ENCODE measurements around the gene DUXB. TPM values are rescaled to one million over a fixed set of nuclear protein-coding genes. Genes with fewer than 3 reads are reported as not detected.

Gene DUXB
- total and polyA plus RNA-seq, 2 of the 13 experiments (the other 11 are each of a cell fraction or from before 2014, with no cell fraction given), result not detected

GRCh38 chr16:75695708-75696107, 5.6 kb downstream of the DUXB start:
- ChIA-PET CTCF (ENCODE audit: low intra/inter-chr PET ratio, low total read pairs) (interaction anchor here (2.1 kb wide), 1 partner anchor 68 kb away, joined by 8 read pairs; no protein-coding TSS in a partner anchor), POLR2A (no interaction called here)
- FAIRE-seq (no peak), DNase-seq (ENCODE audit: low spot score) (peak; percentile 46), ATAC-seq (no peak)
- Histone ChIP-seq H3K27ac (ENCODE audit: extremely low read length, insufficient read depth, low read length) (no peak overlapping the region), H3K4me2 (ENCODE audit: low read depth, low read length) (no peak overlapping the region), H3K4me1 (ENCODE audit: insufficient read depth, low read length) (no peaks in the 10 kb centered on the region), H3K27me3 (ENCODE audit: control insufficient read depth in 1 of 2, insufficient read depth in 2 of 2, low read length in 2 of 2) (no peaks in the 10 kb centered on the region), H3K36me3 (replicated peaks in 1 of 2; ENCODE audit: control insufficient read depth in 1 of 2, insufficient read depth in 2 of 2, low read length in 2 of 2) (no peaks in the 10 kb centered on the region), H4K20me1 (ENCODE audit: insufficient read depth, low read length) (no peaks in the 10 kb centered on the region), H3K9ac (ENCODE audit: insufficient read depth, low read depth, low read length) (no peak overlapping the region), H3K4me3 (replicated peaks in 1 of 3; ENCODE audit: insufficient read depth in 1 of 3, low read depth in 2 of 3, low read length in 3 of 3) (no peak overlapping the region), H3K9me3 (ENCODE audit: low read length) (no peaks in the 10 kb centered on the region), H2AFZ (ENCODE audit: low read length) (no peak overlapping the region), H3K79me2 (ENCODE audit: insufficient read depth, low read length) (no peaks in the 10 kb centered on the region)
- BruUV-seq (replicated peaks), result no TSS peak
- 19% methylated on average over 6 of the region's 6 CpGs for WGBS (ENCODE audit: low lambda C conversion rate)
- in situ Hi-C loops (cut with HindIII; ENCODE audit: extremely low pct_ligation_motif_present, low pct_unique_long_range_greater_than_20kb) (no loop called here), intact Hi-C loops (cut with micrococcal nuclease; ENCODE audit: unreplicated experiment) (no loop called here)
- no peak for TF ChIP-seq ZNF678 (CRISPR knock-in tag; IDR thresholded peaks at IDR 0.05)
- no peak for TF ChIP-seq GPBP1L1 (CRISPR knock-in tag; IDR thresholded peaks at IDR 0.05)
- no peak for TF ChIP-seq ZNF430 (CRISPR knock-in tag; IDR thresholded peaks at IDR 0.05)
- TF ChIP-seq ZFYVE20 (CRISPR knock-in tag; IDR thresholded peaks at IDR 0.05; ENCODE audit: borderline replicate concordance, low read depth), result no peak
- TF ChIP-seq ZNF569 (CRISPR knock-in tag; IDR thresholded peaks at IDR 0.05; ENCODE audit: borderline replicate concordance), result no peak
- no peak for TF ChIP-seq ZNF878 (CRISPR knock-in tag; IDR thresholded peaks at IDR 0.05)
- TF ChIP-seq, protein P1, sequence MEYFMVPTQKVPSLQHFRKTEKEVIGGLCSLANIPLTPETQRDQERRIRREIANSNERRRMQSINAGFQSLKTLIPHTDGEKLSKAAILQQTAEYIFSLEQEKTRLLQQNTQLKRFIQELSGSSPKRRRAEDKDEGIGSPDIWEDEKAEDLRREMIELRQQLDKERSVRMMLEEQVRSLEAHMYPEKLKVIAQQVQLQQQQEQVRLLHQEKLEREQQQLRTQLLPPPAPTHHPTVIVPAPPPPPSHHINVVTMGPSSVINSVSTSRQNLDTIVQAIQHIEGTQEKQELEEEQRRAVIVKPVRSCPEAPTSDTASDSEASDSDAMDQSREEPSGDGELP (IDR thresholded peaks at IDR 0.05; ENCODE audit: borderline replicate concordance, low read depth), result peak; percentile 30; the same call in 1 of the 2 replicates
- TF ChIP-seq, protein P2, sequence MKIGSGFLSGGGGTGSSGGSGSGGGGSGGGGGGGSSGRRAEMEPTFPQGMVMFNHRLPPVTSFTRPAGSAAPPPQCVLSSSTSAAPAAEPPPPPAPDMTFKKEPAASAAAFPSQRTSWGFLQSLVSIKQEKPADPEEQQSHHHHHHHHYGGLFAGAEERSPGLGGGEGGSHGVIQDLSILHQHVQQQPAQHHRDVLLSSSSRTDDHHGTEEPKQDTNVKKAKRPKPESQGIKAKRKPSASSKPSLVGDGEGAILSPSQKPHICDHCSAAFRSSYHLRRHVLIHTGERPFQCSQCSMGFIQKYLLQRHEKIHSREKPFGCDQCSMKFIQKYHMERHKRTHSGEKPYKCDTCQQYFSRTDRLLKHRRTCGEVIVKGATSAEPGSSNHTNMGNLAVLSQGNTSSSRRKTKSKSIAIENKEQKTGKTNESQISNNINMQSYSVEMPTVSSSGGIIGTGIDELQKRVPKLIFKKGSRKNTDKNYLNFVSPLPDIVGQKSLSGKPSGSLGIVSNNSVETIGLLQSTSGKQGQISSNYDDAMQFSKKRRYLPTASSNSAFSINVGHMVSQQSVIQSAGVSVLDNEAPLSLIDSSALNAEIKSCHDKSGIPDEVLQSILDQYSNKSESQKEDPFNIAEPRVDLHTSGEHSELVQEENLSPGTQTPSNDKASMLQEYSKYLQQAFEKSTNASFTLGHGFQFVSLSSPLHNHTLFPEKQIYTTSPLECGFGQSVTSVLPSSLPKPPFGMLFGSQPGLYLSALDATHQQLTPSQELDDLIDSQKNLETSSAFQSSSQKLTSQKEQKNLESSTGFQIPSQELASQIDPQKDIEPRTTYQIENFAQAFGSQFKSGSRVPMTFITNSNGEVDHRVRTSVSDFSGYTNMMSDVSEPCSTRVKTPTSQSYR (CRISPR knock-in tag; IDR thresholded peaks at IDR 0.05; ENCODE audit: borderline replicate concordance), result peak; percentile 59; the same call in 1 of the 2 replicates
- no peak for TF ChIP-seq ZNF326 (CRISPR knock-in tag; IDR thresholded peaks at IDR 0.05; ENCODE audit: borderline replicate concordance)
- TF ChIP-seq ZNF550 (CRISPR knock-in tag; IDR thresholded peaks at IDR 0.05; ENCODE audit: borderline replicate concordance), result no peak
- no peak for TF ChIP-seq KMT2B (CRISPR knock-in tag; IDR thresholded peaks at IDR 0.05)
- no peak for TF ChIP-seq E2F1 (CRISPR knock-in tag; IDR thresholded peaks at IDR 0.05)
- TF ChIP-seq, protein P3, sequence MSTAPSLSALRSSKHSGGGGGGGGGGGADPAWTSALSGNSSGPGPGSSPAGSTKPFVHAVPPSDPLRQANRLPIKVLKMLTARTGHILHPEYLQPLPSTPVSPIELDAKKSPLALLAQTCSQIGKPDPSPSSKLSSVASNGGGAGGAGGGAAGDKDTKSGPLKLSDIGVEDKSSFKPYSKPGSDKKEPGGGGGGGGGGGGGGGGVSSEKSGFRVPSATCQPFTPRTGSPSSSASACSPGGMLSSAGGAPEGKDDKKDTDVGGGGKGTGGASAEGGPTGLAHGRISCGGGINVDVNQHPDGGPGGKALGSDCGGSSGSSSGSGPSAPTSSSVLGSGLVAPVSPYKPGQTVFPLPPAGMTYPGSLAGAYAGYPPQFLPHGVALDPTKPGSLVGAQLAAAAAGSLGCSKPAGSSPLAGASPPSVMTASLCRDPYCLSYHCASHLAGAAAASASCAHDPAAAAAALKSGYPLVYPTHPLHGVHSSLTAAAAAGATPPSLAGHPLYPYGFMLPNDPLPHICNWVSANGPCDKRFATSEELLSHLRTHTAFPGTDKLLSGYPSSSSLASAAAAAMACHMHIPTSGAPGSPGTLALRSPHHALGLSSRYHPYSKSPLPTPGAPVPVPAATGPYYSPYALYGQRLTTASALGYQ (CRISPR knock-in tag; IDR thresholded peaks at IDR 0.05), result no peak
- no peak for TF ChIP-seq CHCHD3 (CRISPR knock-in tag; IDR thresholded peaks at IDR 0.05)
- TF ChIP-seq HNRNPL (IDR thresholded peaks at IDR 0.05; ENCODE audit: low read depth, low read length), result no peak
- no peak for TF ChIP-seq ATRX (CRISPR knock-in tag; IDR thresholded peaks at IDR 0.05; ENCODE audit: borderline replicate concordance)
- no peak for TF ChIP-seq KLF9 (CRISPR knock-in tag; IDR thresholded peaks at IDR 0.05; ENCODE audit: low read depth)
